ENCODE results near the gene LRRC8D.

DNA sequence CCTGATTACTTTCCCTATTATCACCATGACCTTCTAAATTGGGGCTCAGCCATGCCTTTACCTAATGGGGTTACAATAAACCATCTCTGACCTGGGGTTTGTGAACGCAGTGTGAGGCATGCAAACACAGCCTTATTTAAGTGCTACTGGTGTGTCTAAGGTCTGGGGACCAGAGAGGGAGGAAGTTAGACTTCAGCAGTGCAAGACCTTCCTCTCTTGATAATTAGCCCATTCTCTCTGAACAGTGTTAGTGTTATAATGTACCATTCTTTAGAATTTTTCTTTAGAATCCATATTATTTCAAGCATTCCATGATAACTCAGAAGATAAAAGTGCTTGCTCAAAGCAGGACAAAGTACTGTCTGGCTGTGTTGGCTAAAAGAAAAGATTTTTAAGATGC lies 10.5 kb upstream of the LRRC8D start:
- TF ChIP-seq EZH2phosphoT487 (IDR thresholded peaks at IDR 0.05; ENCODE audit: insufficient read depth, low read depth), result no peak
- TF ChIP-seq EZH2 (IDR thresholded peaks at IDR 0.05; ENCODE audit: insufficient read depth, poor library complexity, severe bottlenecking), result no peak

Data from GM23248 (cell line).